Neural cell (in vitro differentiated cells): ENCODE data around the gene FOXL1.
A peak's percentile ranks its signal among the peaks of the same experiment; 100 is the strongest.

Experiments
- CTCF ChIP-seq: fragments of 450-650 bp; IDR thresholded peaks from 2 replicates; pipeline ENCODE4 v1.5.1; 2014; ENCODE audit warnings: antibody characterized with exemption, mild to moderate bottlenecking, moderate library complexity; ENCODE audit not compliant: poor library complexity, severe bottlenecking
- EP300 ChIP-seq: fragments of 450-650 bp; conservative IDR thresholded peaks from 2 replicates; pipeline ENCODE4 v1.6.1; 2014; ENCODE audit warnings: antibody characterized with exemption, mild to moderate bottlenecking, moderate library complexity; ENCODE audit not compliant: poor library complexity, severe bottlenecking
- EZH2 ChIP-seq: fragments of 200-600, 300-800 bp; shearing (Covaris generic), sonication (generic); IDR thresholded peaks from 2 replicates; pipeline ENCODE4 v1.6.1; 2014; ENCODE audit warnings: antibody characterized with exemption, low read length, borderline replicate concordance, mild to moderate bottlenecking; ENCODE audit not compliant: insufficient read depth, poor library complexity, severe bottlenecking
- MXI1 ChIP-seq: fragments of 450-650 bp; conservative IDR thresholded peaks from 2 replicates; pipeline ENCODE4 v1.6.1; 2014; ENCODE audit warnings: antibody characterized with exemption, mild to moderate bottlenecking; ENCODE audit not compliant: poor library complexity, severe bottlenecking
- POLR2AphosphoS5 ChIP-seq: IDR thresholded peaks from 2 replicates; pipeline ENCODE4 v1.6.1; 2012
- SMC3 ChIP-seq: fragments of 450-650 bp; conservative IDR thresholded peaks from 2 replicates; pipeline ENCODE4 v1.6.1; 2014; ENCODE audit warnings: antibody characterized with exemption, mild to moderate bottlenecking, moderate library complexity; ENCODE audit not compliant: poor library complexity
- TAF1 ChIP-seq: IDR thresholded peaks from 2 replicates; pipeline ENCODE4 v1.6.1; 2012; ENCODE audit warnings: low read depth

GRCh38 chr16:86568677-86569623, 9.4 kb upstream of the FOXL1 start:
- TF ChIP-seq CTCF (no peak), EP300 (no peak), TAF1 (no peak), EZH2 (peak; percentile 97), POLR2AphosphoS5 (no peak), SMC3 (no peak), MXI1 (no peak)
